HG02852 (cell line): ENCODE results near the gene PCLAF.
"Not testable (repeated sequence)": the region's sequence is repeated elsewhere in the genome, so short reads cannot be mapped to it uniquely, and the experiment has no call there.

Source experiments
- ATAC-seq: cut with Tn5 transposase; IDR thresholded peaks from one replicate; pipeline ENCODE4 v1.9.1; 2021; ENCODE audit warnings: mild to moderate bottlenecking, moderate library complexity; ENCODE audit not compliant: unreplicated experiment

PCLAF gene

DNA sequence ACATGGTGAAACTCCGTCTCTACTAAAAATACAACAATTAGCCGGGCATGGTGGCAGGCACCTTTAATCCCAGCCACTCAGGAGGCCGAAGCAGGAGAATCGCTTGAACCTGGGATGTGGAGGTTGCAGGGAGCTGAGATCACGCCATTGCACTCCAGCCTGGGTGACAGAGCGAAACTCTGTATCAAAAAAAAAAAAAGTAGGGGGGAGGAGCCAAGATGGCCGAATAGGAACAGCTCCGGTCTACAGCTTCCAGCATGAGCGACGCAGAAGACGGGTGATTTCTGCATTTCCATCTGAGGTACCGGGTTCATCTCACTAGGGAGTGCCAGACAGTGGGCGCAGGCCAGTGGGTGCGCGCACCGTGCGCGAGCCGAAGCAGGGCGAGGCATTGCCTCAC is 54.8 kb downstream of the PCLAF start:
- not testable (repeated sequence) for ATAC-seq

DNA sequence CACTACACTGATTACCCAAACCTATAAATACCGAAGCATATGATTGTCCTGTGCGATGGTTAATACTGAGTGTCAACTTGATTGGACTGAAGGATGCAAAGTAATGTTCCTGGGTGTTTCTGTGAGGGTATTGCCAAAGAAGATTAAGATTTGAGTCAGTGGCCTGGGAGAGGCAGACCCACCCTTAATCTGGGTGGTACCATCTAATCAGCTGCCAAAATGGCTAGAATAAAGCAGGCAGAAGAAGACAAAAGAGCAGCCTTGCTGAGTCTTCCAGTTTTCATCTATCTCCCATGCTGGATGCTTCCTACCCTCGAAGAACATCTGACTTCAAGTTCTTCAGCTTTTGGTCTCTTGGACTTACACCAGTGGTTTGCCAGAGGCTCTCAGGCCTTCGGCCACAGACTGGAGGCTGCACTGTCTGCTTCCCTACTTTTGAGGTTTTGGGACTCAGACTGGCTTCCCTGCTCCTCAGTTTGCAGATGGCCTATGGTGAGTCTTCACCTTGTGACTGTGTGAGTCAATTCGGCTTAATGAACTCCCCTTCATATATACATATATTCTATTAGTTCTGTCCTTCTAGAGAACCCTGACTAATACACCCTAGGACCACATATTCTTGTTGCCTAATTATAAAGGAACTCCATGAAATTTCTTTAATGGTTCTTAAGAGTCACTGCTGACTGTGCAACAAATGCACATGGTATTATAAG is 56.9 kb downstream of the PCLAF start:
- no peak for ATAC-seq

DNA sequence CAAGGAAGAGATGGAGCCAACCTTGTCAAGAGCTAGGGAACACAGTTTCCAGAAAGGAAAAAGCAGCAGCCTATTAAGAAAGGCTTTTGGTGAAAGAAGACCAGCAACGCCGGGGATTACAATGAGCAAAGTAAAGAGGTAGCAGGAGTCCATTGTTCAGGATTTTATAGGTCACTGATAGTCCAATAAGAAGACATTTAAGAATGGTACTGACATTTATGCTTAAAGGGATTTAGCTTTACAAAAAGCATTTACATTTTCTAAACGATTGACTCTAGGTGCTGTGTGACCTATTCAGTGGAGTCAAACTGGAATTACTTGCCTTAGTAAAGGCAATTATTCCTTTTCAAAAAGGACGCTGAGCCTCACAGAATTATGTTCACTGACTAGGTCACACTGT is 66.0 kb downstream of the PCLAF start:
- no peak for ATAC-seq

DNA sequence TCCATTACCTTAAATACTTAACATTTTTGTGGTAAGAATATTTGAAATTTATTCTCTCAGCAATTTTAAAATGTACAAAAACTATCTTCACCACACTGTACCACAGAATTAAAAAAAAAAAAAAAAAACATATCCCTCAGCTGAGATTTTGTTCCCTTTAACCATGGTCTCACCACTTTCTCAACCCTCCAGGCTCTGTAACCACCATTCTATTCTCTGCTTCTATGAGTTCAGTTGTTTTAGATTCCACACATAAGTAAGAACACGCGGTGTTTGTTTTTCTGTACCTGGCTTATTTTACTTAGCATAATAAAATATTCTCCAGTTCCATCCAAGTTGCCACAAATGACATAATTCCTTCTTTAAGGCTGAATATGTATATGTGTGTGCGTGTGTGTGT is 66.8 kb downstream of the PCLAF start:
- ATAC-seq = no peak
